Measurements from ENCODE around the gene SMYD1.

The SMYD1 gene

GRCh38 chr2:88147145-88147544, 79.5 kb downstream of the SMYD1 start:
- DNase-seq: no peak

DNA sequence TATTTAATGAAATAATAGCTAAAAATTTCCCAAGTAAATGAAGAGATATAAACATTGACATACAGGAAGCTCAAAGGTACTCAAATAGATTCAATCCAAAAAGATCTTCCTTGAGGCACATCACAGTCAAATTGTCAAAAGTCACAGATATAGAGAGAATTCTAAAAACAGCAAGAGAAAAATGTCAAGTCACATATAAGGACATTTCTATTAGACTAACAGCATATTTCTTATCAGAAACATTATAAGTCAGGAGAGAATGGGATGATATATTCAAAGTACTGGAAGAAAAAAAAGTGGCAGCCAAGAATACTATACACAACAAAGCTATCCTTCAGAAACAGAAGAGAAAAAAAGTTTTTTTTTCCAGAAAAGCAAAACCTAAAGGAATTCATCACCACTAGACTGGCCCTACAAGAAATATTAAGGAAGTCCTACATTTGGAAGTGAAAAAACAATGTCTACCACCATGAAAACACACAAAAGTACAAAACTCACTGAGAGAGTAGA, 81.4 kb downstream of the SMYD1 start:
- DNase-seq: no peak

DNA sequence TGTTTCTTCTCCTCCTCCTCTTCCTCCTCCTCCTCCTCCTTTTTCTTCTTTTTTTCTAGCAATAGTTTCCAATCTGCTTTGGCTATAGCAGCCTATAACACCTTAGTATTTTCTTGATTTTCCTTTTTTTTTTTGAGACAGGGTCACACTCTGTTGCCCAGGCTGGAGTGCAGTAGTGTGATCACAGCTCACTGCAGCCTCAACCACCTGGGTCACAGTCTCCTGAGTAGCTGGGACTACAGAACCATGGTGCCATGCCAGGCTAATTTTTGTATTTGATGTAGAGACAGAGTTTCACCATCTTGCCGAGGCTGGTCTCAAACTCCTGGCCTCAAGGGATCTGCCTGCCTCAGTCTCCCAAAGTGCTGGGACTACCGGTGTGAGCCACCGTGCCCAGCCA, 91.9 kb downstream of the SMYD1 start:
- no peak for DNase-seq

- peak; percentile 53 for DNase-seq
Measured at GRCh38 chr2:88159955-88160415, 92.4 kb downstream of the SMYD1 start.

GRCh38 chr2:88160517-88160916, 92.9 kb downstream of the SMYD1 start:
- DNase-seq: no peak

- DNase-seq: no peak
Measured at GRCh38 chr2:88161446-88162244, 94.0 kb downstream of the SMYD1 start.

Data from NCI-H526 treated with DMSO at 0.1 percent for 48 hours (cell line).